H54 (cell line): ENCODE measurements around the gene ATG9B.

Experiments used
- DNase-seq: peaks from one replicate; pipeline ENCODE4 v3.0.0; 2011; ENCODE audit warnings: low spot score, mixed read lengths; ENCODE audit not compliant: insufficient read length
- FAIRE-seq: peaks from 3 replicates; lab custom pipeline; 2011; peaks lifted over from hg19 to GRCh38; lab: Jason Lieb, UNC
- POLR2A ChIP-seq: IDR thresholded peaks from 2 replicates; pipeline ENCODE4 v1.6.1; 2011; ENCODE audit warnings: low read depth, mild to moderate bottlenecking, low read length

Gene ATG9B

DNA sequence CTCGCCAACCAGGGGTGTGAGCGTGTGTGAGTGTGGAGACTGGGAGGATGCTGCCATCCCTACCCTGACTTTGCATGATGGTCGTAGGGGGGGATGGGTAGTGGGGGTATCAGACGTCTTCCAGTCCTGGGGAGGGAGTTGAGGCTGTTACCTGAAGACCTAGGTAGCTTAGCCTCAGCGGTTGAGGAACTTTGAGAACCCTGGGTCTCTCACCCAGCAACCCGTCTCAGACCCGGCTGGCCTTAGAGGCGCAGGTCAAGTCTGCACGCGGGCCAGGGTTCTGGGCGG is 37.8 kb upstream of the ATG9B start:
- TF ChIP-seq POLR2A = no peak
- DNase-seq (no peak), FAIRE-seq (no peak)

DNA sequence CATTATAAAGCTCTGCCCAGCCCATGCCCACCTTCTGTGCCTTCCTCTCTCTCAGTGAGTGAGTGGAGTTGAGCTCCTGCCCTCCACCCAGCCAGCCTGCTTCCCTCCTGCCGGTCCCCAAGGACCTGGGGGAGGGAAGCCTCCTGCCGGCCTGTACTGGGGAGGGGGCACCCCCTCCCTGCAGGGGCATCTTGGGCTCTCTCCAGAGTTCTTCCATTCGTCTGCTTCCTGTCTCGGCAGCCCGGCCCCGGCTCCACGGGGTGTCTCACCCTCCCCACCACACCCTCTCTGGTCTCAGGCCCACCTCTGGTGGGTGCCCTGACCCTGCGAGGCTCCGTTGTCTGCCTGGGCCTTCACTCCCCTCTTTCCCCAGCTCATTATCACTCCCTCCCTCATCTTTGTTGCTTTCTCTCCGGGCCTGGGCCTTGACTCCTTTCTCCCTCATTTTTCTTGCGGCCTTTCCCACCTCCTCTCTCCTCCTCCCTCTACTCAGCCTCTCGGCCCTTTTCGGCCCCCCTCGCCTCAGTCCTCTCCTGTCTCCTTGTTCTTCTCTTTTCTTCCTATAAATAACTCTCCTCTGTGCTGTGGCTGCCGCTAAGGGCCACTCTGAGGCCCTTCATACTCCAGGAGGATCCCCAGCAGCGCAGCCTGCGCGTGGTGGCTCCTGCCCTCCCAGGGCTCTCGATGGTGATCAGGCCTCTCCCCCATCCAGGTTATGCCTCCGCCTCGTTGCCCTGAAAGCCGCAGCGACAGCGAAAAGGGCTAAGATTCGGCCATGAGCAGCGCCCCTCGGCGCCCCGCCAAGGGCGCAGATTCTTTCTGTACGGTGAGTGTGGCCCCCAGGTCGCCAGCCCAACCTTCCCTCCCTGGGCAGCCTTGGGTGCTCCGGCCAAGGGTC is 37.2 kb upstream of the ATG9B start:
- peak; percentile 38 for TF ChIP-seq POLR2A
- no peak for FAIRE-seq
- no peak for DNase-seq

DNA sequence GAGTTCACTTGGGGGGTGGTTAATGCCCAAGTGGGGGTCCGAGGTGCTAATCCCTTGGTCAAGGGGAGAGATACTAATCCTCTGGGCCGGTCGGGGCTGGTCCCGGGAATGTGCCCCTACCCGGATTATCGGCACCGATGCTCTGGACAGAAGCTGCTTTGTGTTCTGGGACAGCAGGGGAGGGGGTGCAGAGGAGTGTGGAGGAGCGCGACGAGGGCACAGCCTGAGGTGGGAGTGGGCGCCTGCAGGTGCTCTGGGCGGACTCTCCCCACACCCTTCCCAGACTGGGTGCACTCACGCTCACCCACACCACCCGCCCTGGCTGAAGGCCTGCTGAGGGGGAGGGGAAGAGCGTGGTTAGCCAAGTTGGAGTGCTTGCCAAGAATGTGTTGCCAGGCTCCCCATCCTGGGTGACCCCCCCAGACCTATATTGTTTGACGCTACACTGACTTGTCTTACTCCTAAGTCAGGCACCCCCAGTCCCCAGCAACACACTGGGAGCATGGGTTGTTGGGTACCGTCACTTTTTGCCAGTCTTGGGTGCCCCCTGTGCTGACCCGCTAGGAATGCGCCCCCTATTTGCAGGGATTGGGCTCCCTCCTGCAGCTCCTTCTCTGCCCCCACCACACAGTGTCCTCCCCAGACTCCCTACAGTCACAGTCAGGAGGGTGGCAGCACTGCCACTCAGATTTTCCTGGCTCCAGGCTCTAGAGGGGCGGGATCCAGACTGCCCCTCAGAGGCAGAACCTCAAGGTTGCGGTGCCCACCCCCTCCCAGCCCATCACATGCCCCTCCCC is 36.3 kb upstream of the ATG9B start:
- peak; percentile 73 for DNase-seq
- no peak for FAIRE-seq
- TF ChIP-seq POLR2A = peak; percentile 54

DNA sequence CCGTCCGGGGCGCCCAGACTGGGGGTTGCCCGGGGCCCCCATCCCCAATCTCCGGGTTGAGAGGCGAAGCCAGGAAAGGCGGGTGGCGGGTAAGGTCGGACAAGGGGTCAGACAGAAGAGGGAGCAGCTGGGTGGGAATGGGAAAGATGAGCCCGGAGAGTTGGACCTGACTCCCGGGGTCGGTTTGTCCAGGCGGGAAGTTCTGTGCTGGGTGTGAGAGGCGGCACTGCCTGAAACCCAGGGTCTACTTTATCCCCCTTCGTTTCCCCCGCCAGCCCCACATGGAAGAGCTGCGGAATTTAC is 35.8 kb upstream of the ATG9B start:
- DNase-seq (no peak), FAIRE-seq (no peak)
- TF ChIP-seq POLR2A = no peak

DNA sequence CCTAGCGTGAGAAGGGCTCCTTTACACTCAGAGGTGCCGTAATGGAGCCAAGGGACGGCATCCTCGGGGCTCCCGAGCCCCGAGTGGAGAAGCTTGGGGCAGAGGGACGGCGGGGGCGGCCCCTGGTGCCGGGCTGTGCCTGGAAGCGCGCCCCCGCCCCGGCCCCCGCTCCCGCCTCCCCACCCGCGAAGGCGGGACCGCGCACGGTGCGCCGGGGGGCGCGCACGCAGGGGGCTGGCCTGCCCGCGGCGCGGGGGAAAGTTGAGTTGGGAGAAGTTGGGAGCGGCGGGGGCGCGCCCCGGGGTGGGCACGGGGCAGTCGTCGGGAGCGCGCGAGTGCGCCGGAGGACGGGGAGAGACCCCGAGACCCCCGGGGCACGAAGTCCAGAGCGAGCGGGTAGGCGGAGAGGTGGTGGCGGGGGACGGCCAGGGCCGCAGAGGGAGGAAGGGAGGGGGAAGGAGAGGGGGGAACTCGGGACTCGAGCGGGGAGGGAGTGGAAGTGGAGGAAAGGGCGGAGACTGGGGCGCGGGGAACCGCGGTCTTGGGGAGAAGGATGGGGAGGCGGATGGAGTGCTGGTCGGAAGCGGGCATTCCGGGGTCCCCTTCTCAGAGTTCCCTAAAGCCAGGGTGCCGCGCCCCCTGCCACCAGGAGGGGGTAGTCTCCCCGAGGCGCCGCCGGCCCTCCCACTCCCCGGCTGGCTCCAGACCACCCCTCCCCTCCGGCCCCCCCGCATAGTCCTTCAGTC is 35.2 kb upstream of the ATG9B start, which contains the start of gene SLC4A2:
Gene SLC4A2, plus strand, starts transcription at position 223 of the 746 bp plus-strand sequence. CDS start 2,399 bp downstream, outside the sequence.
- DNase-seq (peak; percentile 79), FAIRE-seq (no peak)
- TF ChIP-seq POLR2A = no peak; the same call in none of the 2 replicates

DNA sequence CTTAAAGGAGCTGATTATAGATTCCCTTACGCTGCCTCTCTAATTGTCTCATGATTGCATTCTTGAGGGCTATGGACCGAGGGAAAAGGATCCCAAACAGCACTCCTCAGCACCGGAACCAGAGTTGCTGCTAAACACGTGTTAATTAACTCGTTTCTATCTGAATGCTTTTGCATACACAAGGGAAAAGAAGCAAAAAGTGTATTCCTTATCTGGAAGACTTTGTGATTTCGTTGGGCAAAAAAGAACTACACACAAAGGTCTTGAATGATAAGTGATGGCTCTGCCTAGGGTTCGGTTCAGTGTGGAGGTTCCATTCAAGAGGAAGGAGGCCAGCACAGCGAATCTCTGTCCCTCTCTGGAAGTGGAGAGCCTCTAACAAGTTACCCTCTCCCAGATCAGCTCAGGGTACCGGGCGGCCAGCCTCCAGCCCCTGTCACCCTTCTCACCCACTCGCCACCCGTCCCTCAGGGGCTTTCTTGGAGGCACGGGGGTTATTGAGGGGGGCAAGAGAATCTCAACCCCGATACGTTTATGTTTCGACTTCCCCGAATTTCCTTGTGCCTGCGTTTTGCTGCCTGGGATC is 34.6 kb upstream of the ATG9B start:
- FAIRE-seq = no peak
- no peak for TF ChIP-seq POLR2A
- no peak for DNase-seq

DNA sequence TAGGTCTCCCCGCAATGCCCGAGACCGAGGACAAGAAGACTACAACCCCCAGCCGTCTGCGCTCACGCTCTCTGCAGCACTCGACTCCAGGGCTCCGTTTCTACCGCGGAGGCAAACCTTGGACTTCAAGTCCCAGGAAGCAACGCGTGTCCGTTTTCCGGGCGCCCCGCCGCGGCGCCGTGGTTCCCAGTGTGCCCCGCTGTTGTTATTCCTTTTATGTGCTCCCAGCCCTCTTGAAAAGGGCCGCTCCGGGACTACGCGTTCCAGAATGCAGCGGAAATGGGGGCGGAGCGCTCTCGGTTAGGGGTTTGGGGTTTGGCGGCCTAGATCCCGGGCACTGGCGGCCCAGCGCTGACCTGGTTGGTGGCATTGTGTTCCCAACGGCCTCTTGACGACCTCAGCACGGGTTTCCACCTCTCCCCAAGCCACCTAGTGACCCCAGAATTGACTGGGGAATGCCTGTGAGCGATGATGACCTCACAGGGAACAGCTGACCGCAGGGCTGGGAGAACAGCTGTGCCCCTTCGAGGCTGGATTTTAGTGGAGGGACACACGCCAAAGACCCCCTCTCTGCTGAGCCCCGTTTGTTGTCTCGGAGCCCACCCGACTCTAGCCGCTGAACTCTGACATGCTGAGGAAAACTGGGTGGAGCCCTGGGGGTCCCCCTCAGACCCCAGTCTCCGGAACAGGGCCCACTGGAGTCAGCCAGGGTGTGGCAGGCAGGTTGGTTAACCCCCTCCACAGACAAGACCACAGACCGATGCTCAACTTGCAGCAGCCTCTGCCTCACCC is 33.9 kb upstream of the ATG9B start:
- FAIRE-seq (peak; percentile 6), DNase-seq (peak; percentile 100)
- TF ChIP-seq POLR2A = peak; percentile 69; the same call in 1 of the 2 replicates

DNA sequence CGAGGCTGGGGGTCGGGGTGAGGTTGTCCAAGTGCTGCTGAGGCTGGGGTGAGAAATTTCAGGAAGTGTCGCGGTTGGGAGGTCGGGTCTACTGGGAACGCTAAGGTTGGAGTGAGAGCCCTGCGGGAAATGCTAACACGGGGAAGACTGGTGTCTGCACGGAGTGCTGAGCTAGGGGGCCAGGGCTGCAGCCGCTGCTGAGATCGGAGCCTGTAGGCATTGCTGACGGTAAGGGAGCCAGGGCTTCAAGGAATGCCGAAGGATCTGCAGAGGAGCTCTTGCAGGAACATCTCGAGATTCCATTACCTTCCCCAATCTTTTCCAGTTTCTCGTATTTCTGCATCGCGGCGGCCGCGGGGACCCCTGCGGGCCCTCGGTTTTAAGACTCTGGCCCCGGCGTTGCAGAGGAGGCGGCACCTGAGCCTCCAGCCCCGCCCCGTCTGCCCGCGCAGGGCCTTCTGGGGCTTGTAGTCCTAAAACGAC is 33.3 kb upstream of the ATG9B start, which contains the start of gene CDK5:
Gene CDK5, minus strand, starts transcription at position 392 of the 483 bp plus-strand sequence. Its CDS starts 49 bp downstream, at position 343.
- no peak for TF ChIP-seq POLR2A
- peak; percentile 74 for DNase-seq
- FAIRE-seq = no peak

DNA sequence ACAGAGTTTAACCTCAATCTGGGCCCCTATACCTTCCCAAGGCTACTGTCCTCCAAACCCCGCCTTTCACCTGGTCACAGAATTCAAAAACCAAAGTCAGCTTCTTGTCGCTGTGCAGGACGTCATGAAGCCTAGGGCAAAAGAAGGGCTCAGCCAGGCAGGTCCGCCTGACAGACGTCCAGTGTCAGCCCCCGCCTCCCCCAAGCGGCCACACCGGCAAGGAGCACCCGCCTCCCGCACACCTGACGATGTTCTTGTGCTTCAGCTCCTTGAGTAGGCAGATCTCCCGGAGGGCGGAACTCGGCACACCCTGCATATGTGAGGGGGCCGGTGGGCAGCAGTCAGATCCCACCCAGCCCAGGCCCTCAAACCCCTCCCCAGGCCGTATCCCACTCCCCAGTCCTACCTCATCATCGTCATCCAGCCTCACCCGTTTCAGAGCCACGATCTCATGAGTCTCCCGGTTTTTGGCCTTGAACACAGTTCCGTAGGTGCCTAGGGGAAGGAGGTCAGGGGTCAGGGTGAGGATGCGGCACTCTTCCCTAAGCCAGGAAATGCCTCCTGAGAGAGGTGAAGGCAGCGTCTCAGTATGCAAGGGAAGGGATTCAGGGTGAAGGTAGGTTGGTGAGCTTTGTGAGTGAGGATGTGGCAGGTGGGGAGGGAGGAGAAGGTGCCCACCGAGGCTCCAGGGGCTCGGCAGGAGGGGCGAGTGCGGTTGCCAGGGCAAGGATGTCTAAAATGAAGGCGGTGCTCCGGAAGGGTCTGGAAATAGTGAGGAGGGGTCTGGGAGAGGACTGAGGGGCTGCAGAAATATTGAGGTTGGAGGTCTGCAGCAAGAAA is 32.6 kb upstream of the ATG9B start:
- no peak for DNase-seq
- no peak; the same call in 1 of the 2 replicates for TF ChIP-seq POLR2A
- no peak for FAIRE-seq

DNA sequence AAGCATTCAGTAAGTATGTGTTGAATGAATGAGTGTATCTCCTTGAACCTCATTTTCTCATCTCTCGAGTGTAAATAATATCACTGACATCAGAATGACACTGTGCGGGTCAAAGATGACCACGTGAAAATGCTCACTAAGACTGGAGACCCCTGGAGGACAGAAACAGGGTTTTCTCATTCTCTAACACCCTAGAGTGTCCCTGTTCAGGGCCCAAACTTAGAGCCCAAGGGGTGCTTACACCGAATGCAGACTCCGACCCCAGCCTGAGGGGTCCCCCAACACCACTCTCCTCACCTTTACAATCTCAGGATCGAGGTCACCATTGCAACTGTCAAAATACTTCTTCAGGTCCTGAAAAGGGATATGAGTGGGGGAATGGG is 32.0 kb upstream of the ATG9B start:
- no peak for DNase-seq
- no peak for FAIRE-seq
- TF ChIP-seq POLR2A = no peak

DNA sequence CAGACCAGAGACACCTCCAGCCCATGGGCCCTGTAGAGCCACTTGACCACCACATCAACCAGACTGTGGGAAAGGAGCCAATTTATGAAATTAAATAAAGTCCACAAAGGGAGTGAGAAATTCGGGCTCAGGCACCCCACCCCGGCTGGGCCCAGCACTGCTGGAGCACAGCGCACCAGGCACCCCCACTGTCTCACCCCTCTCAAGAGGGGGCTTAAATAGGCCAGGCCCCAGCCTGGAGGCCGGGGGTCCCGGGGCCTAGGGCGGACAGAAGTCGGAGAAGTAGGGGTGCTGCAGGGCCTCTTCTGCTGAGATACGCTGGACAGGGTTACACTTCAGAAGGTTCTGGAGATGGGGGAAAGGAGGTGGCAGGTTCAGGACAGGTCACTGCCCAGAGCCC is 29.5 kb upstream of the ATG9B start:
- FAIRE-seq (no peak), DNase-seq (no peak)
- no peak for TF ChIP-seq POLR2A

DNA sequence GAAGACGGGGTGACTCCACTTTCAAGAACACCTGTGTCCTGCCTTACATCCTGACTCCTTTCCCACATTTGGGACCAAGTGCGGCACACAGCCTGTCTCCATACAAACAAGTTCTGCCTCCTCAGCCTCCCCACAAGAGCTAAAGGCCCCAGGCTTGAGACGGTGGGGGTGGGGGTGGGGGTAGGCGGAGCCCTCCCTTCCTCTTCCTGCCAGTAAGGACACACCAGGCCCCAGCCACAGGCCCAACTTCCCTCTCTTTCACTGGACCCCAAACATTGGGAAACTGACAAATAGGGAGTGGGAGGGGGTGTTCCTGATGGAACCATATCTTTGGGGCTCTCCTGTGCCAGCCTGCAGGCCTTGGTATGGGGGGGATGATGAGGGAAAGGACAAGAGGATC is 28.8 kb upstream of the ATG9B start:
- no peak for TF ChIP-seq POLR2A
- DNase-seq = no peak
- no peak for FAIRE-seq
